PC-3 (cell line): ENCODE measurements around the gene TAF3. TPM values are rescaled to one million over a fixed set of nuclear protein-coding genes. Genes with fewer than 3 reads are reported as not detected.

ENCODE experiments used
- ATAC-seq: fragments of 200-7000 bp; cut with Tn5 transposase; 2 replicates; pipeline ENCODE4 v1.9.1; 2020; ENCODE audit warnings: mild to moderate bottlenecking, moderate library complexity
- BruUV-seq: library from RNA; stranded (reverse); fragments of 400-500 nt; replicated peaks from 2 replicates; lab custom pipeline; 2021; lab: Mats Ljungman, UMichigan
- CTCF ChIA-PET: fragments of 300-600 bp; sonication (Branson Sonifier 250); formaldehyde crosslinking; loops from one replicate; lab custom pipeline; 2022; ENCODE audit warnings: antibody characterized with exemption; lab: Charles Lee
- POLR2A ChIA-PET: fragments of 300-600 bp; sonication (Branson Sonifier 250); formaldehyde crosslinking; loops from one replicate; lab custom pipeline; 2022; ENCODE audit warnings: antibody characterized with exemption; ENCODE audit not compliant: unreplicated experiment; lab: Charles Lee
- DNase-seq: peaks from one replicate; pipeline ENCODE4 v3.0.0-alpha.2; 2015
- H2AFZ ChIP-seq: fragments of 300-600 bp; sonication (generic); 2 replicates; pipeline ENCODE4 v1.6.0; 2016; ENCODE audit warnings: antibody characterized with exemption, low read length
- H3F3A ChIP-seq: fragments of 300-600 bp; sonication (generic); one replicate; pipeline ENCODE4 v1.6.0; 2017; ENCODE audit warnings: antibody characterized with exemption, low read length, control low read depth, mild to moderate bottlenecking; ENCODE audit not compliant: unreplicated experiment
- H3K27ac ChIP-seq: fragments of 300-600 bp; sonication (generic); 2 replicates; pipeline ENCODE4 v1.5.1; 2016; ENCODE audit warnings: mild to moderate bottlenecking, low read length
- H3K27me3 ChIP-seq: fragments of 300-600 bp; sonication (generic); 2 replicates; pipeline ENCODE4 v1.6.1; 2016; ENCODE audit warnings: low read length, mixed read lengths
- H3K36me3 ChIP-seq: fragments of 300-600 bp; sonication (generic); 2 replicates; pipeline ENCODE4 v1.6.1; 2016; ENCODE audit warnings: low read depth, mixed run types, low read length, mixed read lengths
- H3K4me1 ChIP-seq: fragments of 300-600 bp; sonication (generic); 2 replicates; pipeline ENCODE4 v1.5.1; 2016; ENCODE audit warnings: low read length; ENCODE audit not compliant: insufficient read depth
- H3K4me2 ChIP-seq: fragments of 300-600 bp; sonication (generic); 2 replicates; pipeline ENCODE4 v1.6.0; 2016; ENCODE audit warnings: low read length
- H3K4me3 ChIP-seq: fragments of 300-600 bp; sonication (generic); 2 replicates; pipeline ENCODE4 v1.5.1; 2016; ENCODE audit warnings: mild to moderate bottlenecking, low read length, mixed read lengths
- H3K79me2 ChIP-seq: fragments of 300-600 bp; sonication (generic); 2 replicates; pipeline ENCODE4 v1.6.1; 2017; ENCODE audit warnings: low read length, mixed read lengths
- H3K9ac ChIP-seq: fragments of 300-600 bp; sonication (generic); 2 replicates; pipeline ENCODE4 v1.6.0; 2016; ENCODE audit warnings: mild to moderate bottlenecking, low read length
- H3K9me2 ChIP-seq: fragments of 300-600 bp; sonication (generic); replicated peaks from 2 replicates; pipeline ENCODE4 v1.6.1; 2016; ENCODE audit warnings: mixed run types, low read length, mixed read lengths
- H3K9me3 ChIP-seq: fragments of 300-600 bp; sonication (generic); 2 replicates; pipeline ENCODE4 v1.6.1; 2016; ENCODE audit warnings: low read length, mixed read lengths
- H4K20me1 ChIP-seq: fragments of 300-600 bp; sonication (generic); 2 replicates; pipeline ENCODE4 v1.6.1; 2016; ENCODE audit warnings: low read length, mixed read lengths
- CTCF ChIP-seq: fragments of 300-600 bp; sonication (generic); conservative IDR thresholded peaks from 2 replicates; pipeline ENCODE4 v1.5.1; 2017; ENCODE audit warnings: antibody characterized with exemption, low read depth, mild to moderate bottlenecking, low read length
- EZH2 ChIP-seq: fragments of 300-600 bp; sonication (generic); IDR thresholded peaks from one replicate; pipeline ENCODE4 v1.6.1; 2017; ENCODE audit warnings: antibody characterized with exemption, mild to moderate bottlenecking, low read length; ENCODE audit not compliant: unreplicated experiment
- EZH2phosphoT487 ChIP-seq: fragments of 300-600 bp; sonication (generic); IDR thresholded peaks from 2 replicates; pipeline ENCODE4 v1.6.1; 2018; ENCODE audit warnings: mild to moderate bottlenecking, antibody characterized with exemption, low read length, borderline replicate concordance
- intact Hi-C: fragments of 100-400 bp; cut with micrococcal nuclease; formaldehyde crosslinking; loops from 2 replicates; pipeline ENCODE4 v1.9.0; 2023
- total RNA-seq: library from RNA; depleted of rRNA; stranded (reverse); fragments of >200 nt; gene quantifications from 2 replicates; pipeline ENCODE4 v1.2.3, GENCODE V29; 2014

Gene TAF3
- total RNA-seq, 1 experiment from 2014 or later, result 2.0 TPM

- intact Hi-C loops, result no loop called here
- Histone ChIP-seq H3K4me1 (peaks cover 10% of the 10 kb centered on the region), H2AFZ (peak overlapping the region; percentile 80), H3K9me2 (no peaks in the 10 kb centered on the region), H3F3A (no peaks in the 10 kb centered on the region), H3K9me3 (no peaks in the 10 kb centered on the region), H3K9ac (peak overlapping the region; percentile 98), H3K4me2 (peak overlapping the region; percentile 86), H4K20me1 (peaks cover 15% of the 10 kb centered on the region), H3K4me3 (peak overlapping the region; percentile 89), H3K79me2 (peaks cover 91% of the 10 kb centered on the region), H3K36me3 (no peaks in the 10 kb centered on the region), H3K27me3 (no peaks in the 10 kb centered on the region), H3K27ac (no peak overlapping the region)
- ChIA-PET CTCF (interaction anchor here (1.1 to 1.7 kb wide), 2 partner anchors 31 to 262 kb away, joined by 4 to 5 read pairs; partner anchors contain the start of gene TAF3), POLR2A (no interaction called here)
- TSS peak; percentile 72 for BruUV-seq
- DNase-seq (no peak), ATAC-seq (peak; percentile 20)
- TF ChIP-seq CTCF, result no peak
- no peak for TF ChIP-seq EZH2phosphoT487
- no peak for TF ChIP-seq EZH2
These were observed 31.0 kb upstream of the TAF3 start for GRCh38 chr10:7787150-7787856.

- Histone ChIP-seq H3K36me3 (no peaks in the 10 kb centered on the region), H3K79me2 (peaks cover 96% of the 10 kb centered on the region), H3K4me2 (peak within 1 kb of the TSS; percentile 86), H3F3A (no peaks in the 10 kb centered on the region), H3K4me1 (peaks cover 17% of the 10 kb centered on the region), H3K9me3 (no peaks in the 10 kb centered on the region), H2AFZ (peak within 1 kb of the TSS; percentile 80), H3K9me2 (no peaks in the 10 kb centered on the region), H3K27me3 (no peaks in the 10 kb centered on the region), H4K20me1 (peaks cover 21% of the 10 kb centered on the region), H3K4me3 (peak within 1 kb of the TSS; percentile 89), H3K27ac (peak within 1 kb of the TSS; percentile 46), H3K9ac (peak within 1 kb of the TSS; percentile 98)
- ATAC-seq, result peak; percentile 92
- ChIA-PET POLR2A (interaction anchor here (0.7 kb wide), 1 partner anchor 180 kb away, joined by 4 read pairs; no protein-coding TSS in a partner anchor), CTCF (interaction anchor here (0.5 to 1.7 kb wide), 3 partner anchors 30 to 262 kb away, joined by 4 to 5 read pairs (median 4); partner anchors contain the start of gene TAF3)
- intact Hi-C loops, result loop anchor here (2.0 kb wide), 1 partner anchor 31 kb away; the partner anchor contains the start of gene TAF3
- no peak for TF ChIP-seq EZH2
- TF ChIP-seq CTCF, result no peak
- no peak for TF ChIP-seq EZH2phosphoT487
- peak; percentile 85 for DNase-seq
- no TSS peak for BruUV-seq
These were observed 30.3 kb upstream of the TAF3 start, which contains the start of the genes ATP5F1C and KIN for GRCh38 chr10:7787857-7788638. Gene ATP5F1C, plus strand, starts transcription at chr10:7788177. Its CDS starts 31 bp downstream, at chr10:7788208. Gene KIN, minus strand, starts transcription at chr10:7787993. Its CDS starts 60 bp downstream, at chr10:7787933.
